ENCODE results near the gene TNFSF18. TPM values are rescaled to one million over a fixed set of nuclear protein-coding genes. Genes with fewer than 3 reads are reported as not detected.

The TNFSF18 gene
- total RNA-seq, 1 experiment from 2014 or later: 1.6 TPM

GRCh38 chr1:173020138-173020750 lies 30.5 kb downstream of the TNFSF18 start:
- Histone ChIP-seq H3K9ac (ENCODE audit: low read length) (no peak overlapping the region), H3K9me2 (ENCODE audit: insufficient read depth) (no peaks in the 10 kb centered on the region), H3K9me3 (ENCODE audit: control insufficient read depth in 1 of 2, insufficient read depth in 1 of 2, low read depth in 1 of 2, low read length in 2 of 2) (no peaks in the 10 kb centered on the region), H3K4me2 (ENCODE audit: low read length) (no peak overlapping the region), H3K27ac (ENCODE audit: low read depth, low read length) (no peak overlapping the region), H4K20me1 (ENCODE audit: insufficient read depth) (no peaks in the 10 kb centered on the region), H3K4me1 (ENCODE audit: control insufficient read depth in 1 of 2, insufficient read depth in 2 of 2, low read length in 2 of 2) (no peaks in the 10 kb centered on the region), H2AFZ (ENCODE audit: low read depth, low read length, poor library complexity, severe bottlenecking) (no peak overlapping the region), H3K36me3 (ENCODE audit: control insufficient read depth in 1 of 2, insufficient read depth in 2 of 2, low read length in 2 of 2) (no peaks in the 10 kb centered on the region), H3K27me3 (ENCODE audit: insufficient read depth, low read length) (no peaks in the 10 kb centered on the region), H3K79me2 (ENCODE audit: insufficient read depth, low read length) (no peaks in the 10 kb centered on the region), H3K4me3 (replicated peaks in 1 of 2; ENCODE audit: low read depth in 1 of 2, low read length in 2 of 2) (no peak overlapping the region)
- intact Hi-C loops (cut with micrococcal nuclease): no loop called here
- ChIA-PET POLR2A (no interaction called here), RAD21 (ENCODE audit: low non-redundant PET in 1 of 2, low total read pairs in 2 of 2, uncharacterized antibody in 2 of 2, unreplicated experiment in 2 of 2) (no interaction called here), CTCF (no interaction called here)
- ATAC-seq: no peak
- TF ChIP-seq JUND (IDR thresholded peaks at IDR 0.05): no peak
- TF ChIP-seq EZH2 (IDR thresholded peaks at IDR 0.05): no peak
- TF ChIP-seq, protein P1, sequence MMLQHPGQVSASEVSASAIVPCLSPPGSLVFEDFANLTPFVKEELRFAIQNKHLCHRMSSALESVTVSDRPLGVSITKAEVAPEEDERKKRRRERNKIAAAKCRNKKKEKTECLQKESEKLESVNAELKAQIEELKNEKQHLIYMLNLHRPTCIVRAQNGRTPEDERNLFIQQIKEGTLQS (IDR thresholded peaks at IDR 0.05): no peak
- TF ChIP-seq ELF1 (IDR thresholded peaks at IDR 0.05; ENCODE audit: borderline replicate concordance, low read depth): no peak
- TF ChIP-seq SP1 (IDR thresholded peaks at IDR 0.05; ENCODE audit: low read depth): no peak
- TF ChIP-seq SIN3A (IDR thresholded peaks at IDR 0.05; ENCODE audit: low read depth): no peak
- TF ChIP-seq ZFX (IDR thresholded peaks at IDR 0.05): no peak
- TF ChIP-seq RAD21 (IDR thresholded peaks at IDR 0.05; ENCODE audit: low read depth): no peak
- no TSS peak for BruUV-seq (replicated peaks)
- no peak for DNase-seq (ENCODE audit: low read depth, low spot score)

- ATAC-seq (no peak), DNase-seq (ENCODE audit: low read depth, low spot score) (no peak)
- no peak overlapping the region for H3K9ac ChIP-seq (ENCODE audit: low read length)
- H3K36me3 ChIP-seq (ENCODE audit: control insufficient read depth in 1 of 2, insufficient read depth in 2 of 2, low read length in 2 of 2): no peaks in the 10 kb centered on the region
- ChIA-PET POLR2A (interaction anchor here (0.7 kb wide), 1 partner anchor 132 kb away, joined by 3 read pairs; no protein-coding TSS in a partner anchor), RAD21 (ENCODE audit: low non-redundant PET in 1 of 2, low total read pairs in 2 of 2, uncharacterized antibody in 2 of 2, unreplicated experiment in 2 of 2) (no interaction called here), CTCF (no interaction called here)
- H3K79me2 ChIP-seq (ENCODE audit: insufficient read depth, low read length): no peaks in the 10 kb centered on the region
- no peak overlapping the region for H3K27ac ChIP-seq (ENCODE audit: low read depth, low read length)
- H3K4me3 ChIP-seq (replicated peaks in 1 of 2; ENCODE audit: low read depth in 1 of 2, low read length in 2 of 2): no peak overlapping the region
- intact Hi-C loops (cut with micrococcal nuclease): no loop called here
- H3K4me1 ChIP-seq (ENCODE audit: control insufficient read depth in 1 of 2, insufficient read depth in 2 of 2, low read length in 2 of 2): no peaks in the 10 kb centered on the region
- no peak overlapping the region for H2AFZ ChIP-seq (ENCODE audit: low read depth, low read length, poor library complexity, severe bottlenecking)
- no peak overlapping the region for H3K4me2 ChIP-seq (ENCODE audit: low read length)
- no peaks in the 10 kb centered on the region for H3K9me3 ChIP-seq (ENCODE audit: control insufficient read depth in 1 of 2, insufficient read depth in 1 of 2, low read depth in 1 of 2, low read length in 2 of 2)
- TF ChIP-seq EGR1 (IDR thresholded peaks at IDR 0.05; ENCODE audit: low read depth) (no peak), POLR2A (IDR thresholded peaks at IDR 0.05; ENCODE audit: borderline replicate concordance, extremely low read depth, insufficient read depth, insufficient read length) (no peak), EZH2phosphoT487 (IDR thresholded peaks at IDR 0.05; ENCODE audit: borderline replicate concordance) (no peak), ELF1 (IDR thresholded peaks at IDR 0.05; ENCODE audit: borderline replicate concordance, low read depth) (no peak), SP1 (IDR thresholded peaks at IDR 0.05; ENCODE audit: low read depth) (no peak), EZH2 (IDR thresholded peaks at IDR 0.05) (no peak), FOSL1 (IDR thresholded peaks at IDR 0.05; ENCODE audit: low read depth) (no peak), TCF7L2 (IDR thresholded peaks at IDR 0.05; ENCODE audit: borderline replicate concordance, extremely low read depth, insufficient read depth, insufficient read length) (no peak), CBX3 (IDR thresholded peaks at IDR 0.05; ENCODE audit: low read depth) (no peak), RAD21 (IDR thresholded peaks at IDR 0.05; ENCODE audit: low read depth) (no peak)
- TF ChIP-seq, protein P1 (IDR thresholded peaks at IDR 0.05): no peak
- TF ChIP-seq, protein P2, sequence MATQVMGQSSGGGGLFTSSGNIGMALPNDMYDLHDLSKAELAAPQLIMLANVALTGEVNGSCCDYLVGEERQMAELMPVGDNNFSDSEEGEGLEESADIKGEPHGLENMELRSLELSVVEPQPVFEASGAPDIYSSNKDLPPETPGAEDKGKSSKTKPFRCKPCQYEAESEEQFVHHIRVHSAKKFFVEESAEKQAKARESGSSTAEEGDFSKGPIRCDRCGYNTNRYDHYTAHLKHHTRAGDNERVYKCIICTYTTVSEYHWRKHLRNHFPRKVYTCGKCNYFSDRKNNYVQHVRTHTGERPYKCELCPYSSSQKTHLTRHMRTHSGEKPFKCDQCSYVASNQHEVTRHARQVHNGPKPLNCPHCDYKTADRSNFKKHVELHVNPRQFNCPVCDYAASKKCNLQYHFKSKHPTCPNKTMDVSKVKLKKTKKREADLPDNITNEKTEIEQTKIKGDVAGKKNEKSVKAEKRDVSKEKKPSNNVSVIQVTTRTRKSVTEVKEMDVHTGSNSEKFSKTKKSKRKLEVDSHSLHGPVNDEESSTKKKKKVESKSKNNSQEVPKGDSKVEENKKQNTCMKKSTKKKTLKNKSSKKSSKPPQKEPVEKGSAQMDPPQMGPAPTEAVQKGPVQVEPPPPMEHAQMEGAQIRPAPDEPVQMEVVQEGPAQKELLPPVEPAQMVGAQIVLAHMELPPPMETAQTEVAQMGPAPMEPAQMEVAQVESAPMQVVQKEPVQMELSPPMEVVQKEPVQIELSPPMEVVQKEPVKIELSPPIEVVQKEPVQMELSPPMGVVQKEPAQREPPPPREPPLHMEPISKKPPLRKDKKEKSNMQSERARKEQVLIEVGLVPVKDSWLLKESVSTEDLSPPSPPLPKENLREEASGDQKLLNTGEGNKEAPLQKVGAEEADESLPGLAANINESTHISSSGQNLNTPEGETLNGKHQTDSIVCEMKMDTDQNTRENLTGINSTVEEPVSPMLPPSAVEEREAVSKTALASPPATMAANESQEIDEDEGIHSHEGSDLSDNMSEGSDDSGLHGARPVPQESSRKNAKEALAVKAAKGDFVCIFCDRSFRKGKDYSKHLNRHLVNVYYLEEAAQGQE (IDR thresholded peaks at IDR 0.05; ENCODE audit: low read depth): no peak
- H3K9me2 ChIP-seq (ENCODE audit: insufficient read depth): no peaks in the 10 kb centered on the region
- BruUV-seq (replicated peaks): no TSS peak
- H3K27me3 ChIP-seq (ENCODE audit: insufficient read depth, low read length): no peaks in the 10 kb centered on the region
- no peaks in the 10 kb centered on the region for H4K20me1 ChIP-seq (ENCODE audit: insufficient read depth)
Observed at GRCh38 chr1:173017792-173018191, 32.9 kb downstream of the TNFSF18 start.

All from HCT116 (cell line).